Measurements from ENCODE around the gene ITCH.

DNA sequence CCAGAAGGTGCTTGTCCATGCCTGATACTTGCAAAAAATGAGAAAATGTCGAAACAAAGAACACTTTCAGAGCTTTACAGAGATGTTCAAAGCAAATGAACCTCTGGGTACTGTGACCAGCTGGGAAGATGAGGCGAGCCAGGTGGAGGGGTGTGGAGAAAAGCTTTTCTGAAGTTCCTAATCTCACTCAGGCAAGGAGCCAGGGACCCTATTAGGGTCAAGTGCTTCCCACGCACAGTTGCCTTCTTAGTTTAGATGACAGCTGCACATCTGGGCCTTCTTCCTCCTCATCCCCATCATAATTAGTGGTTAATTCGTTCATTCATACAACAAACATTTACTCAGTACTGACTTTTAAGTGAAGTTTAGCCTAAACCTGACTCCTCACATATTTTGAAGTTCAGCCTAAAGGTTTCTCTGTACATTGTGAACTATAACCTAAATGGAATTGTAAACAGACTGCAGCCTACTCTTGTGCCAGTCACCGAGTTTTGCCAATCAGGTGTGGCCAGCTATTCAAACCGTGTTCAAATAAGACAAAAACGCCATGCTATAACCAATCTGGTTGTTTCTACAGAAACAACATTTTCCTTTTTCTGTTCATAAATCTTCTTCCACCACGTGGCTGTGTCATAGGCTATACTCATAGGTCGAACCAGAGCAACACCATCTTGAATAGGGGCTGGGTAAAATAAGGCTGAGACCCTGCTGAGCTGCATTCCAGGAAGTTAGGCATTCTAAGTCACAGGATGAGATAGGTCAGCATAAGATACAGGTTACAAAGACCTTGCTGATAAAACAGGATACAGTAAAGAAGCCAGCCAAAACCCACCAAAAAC, 40.6 kb upstream of the ITCH start:
- no peak for TF ChIP-seq POLR2A (IDR thresholded peaks at IDR 0.05)
- TF ChIP-seq, protein P1, sequence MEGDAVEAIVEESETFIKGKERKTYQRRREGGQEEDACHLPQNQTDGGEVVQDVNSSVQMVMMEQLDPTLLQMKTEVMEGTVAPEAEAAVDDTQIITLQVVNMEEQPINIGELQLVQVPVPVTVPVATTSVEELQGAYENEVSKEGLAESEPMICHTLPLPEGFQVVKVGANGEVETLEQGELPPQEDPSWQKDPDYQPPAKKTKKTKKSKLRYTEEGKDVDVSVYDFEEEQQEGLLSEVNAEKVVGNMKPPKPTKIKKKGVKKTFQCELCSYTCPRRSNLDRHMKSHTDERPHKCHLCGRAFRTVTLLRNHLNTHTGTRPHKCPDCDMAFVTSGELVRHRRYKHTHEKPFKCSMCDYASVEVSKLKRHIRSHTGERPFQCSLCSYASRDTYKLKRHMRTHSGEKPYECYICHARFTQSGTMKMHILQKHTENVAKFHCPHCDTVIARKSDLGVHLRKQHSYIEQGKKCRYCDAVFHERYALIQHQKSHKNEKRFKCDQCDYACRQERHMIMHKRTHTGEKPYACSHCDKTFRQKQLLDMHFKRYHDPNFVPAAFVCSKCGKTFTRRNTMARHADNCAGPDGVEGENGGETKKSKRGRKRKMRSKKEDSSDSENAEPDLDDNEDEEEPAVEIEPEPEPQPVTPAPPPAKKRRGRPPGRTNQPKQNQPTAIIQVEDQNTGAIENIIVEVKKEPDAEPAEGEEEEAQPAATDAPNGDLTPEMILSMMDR (IDR thresholded peaks at IDR 0.05) = no peak
- no peak for TF ChIP-seq EP300 (IDR thresholded peaks at IDR 0.05)

Measured in ovary (tissue), 3 donors.